Measurements from ENCODE around the gene ZNF423.

The ZNF423 gene

GRCh38 chr16:49440156-49441065 lies 415.5 kb downstream of the ZNF423 start:
- no peak for DNase-seq

- DNase-seq: no peak
Observed at GRCh38 chr16:49439676-49440075, 416.2 kb downstream of the ZNF423 start.

- DNase-seq: no peak
Observed at GRCh38 chr16:49439050-49439449, 416.9 kb downstream of the ZNF423 start.
